GM23338 (cell line): ENCODE measurements around the gene SHLD3. TPM values are rescaled to one million over a fixed set of nuclear protein-coding genes. Genes with fewer than 3 reads are reported as not detected.

ENCODE experiments used
- ATAC-seq: fragments of 200-7000 bp; cut with Tn5 transposase; 3 replicates; pipeline ENCODE4 v1.9.1; 2020
- DNase-seq: peaks from one replicate; pipeline ENCODE4 v3.0.0-alpha.2; 2015; ENCODE audit warnings: low spot score
- H2AFZ ChIP-seq: fragments of 200-600 bp; sonication (generic); 2 replicates; pipeline ENCODE4 v1.8.0; 2016; ENCODE audit warnings: antibody characterized with exemption, mild to moderate bottlenecking, moderate library complexity
- H3F3A ChIP-seq: fragments of 200-600 bp; sonication (generic); replicated peaks from 2 replicates; pipeline ENCODE4 v1.8.0; 2017; ENCODE audit warnings: antibody characterized with exemption, mixed run types, low read depth
- H3K27ac ChIP-seq: fragments of 200-600 bp; sonication (generic); 2 replicates; pipeline ENCODE4 v1.6.1; 2016; ENCODE audit warnings: low read depth
- H3K27me3 ChIP-seq: fragments of 200-600 bp; sonication (generic); 2 replicates; pipeline ENCODE4 v1.8.0; 2016; ENCODE audit warnings: mild to moderate bottlenecking, mixed run types, moderate library complexity; ENCODE audit not compliant: insufficient read depth
- H3K36me3 ChIP-seq: fragments of 200-600 bp; sonication (generic); 2 replicates; pipeline ENCODE4 v1.8.0; 2016; ENCODE audit warnings: mild to moderate bottlenecking; ENCODE audit not compliant: insufficient read depth
- H3K4me1 ChIP-seq: fragments of 200-600 bp; sonication (generic); 2 replicates; pipeline ENCODE4 v1.8.0; 2016; ENCODE audit warnings: mild to moderate bottlenecking, moderate library complexity; ENCODE audit not compliant: insufficient read depth
- H3K4me2 ChIP-seq: fragments of 200-600 bp; sonication (generic); 2 replicates; pipeline ENCODE4 v1.7.1; 2017; ENCODE audit warnings: mixed run types
- H3K4me3 ChIP-seq: fragments of 200-600 bp; sonication (generic); 2 replicates; pipeline ENCODE4 v1.6.1; 2016; ENCODE audit warnings: mixed run types
- H3K79me2 ChIP-seq: fragments of 200-600 bp; sonication (generic); replicated peaks from 2 replicates; pipeline ENCODE4 v1.8.0; 2017; ENCODE audit warnings: mild to moderate bottlenecking; ENCODE audit not compliant: insufficient read depth
- H3K9me2 ChIP-seq: fragments of 200-600 bp; sonication (generic); 2 replicates; pipeline ENCODE4 v1.8.0; 2017; ENCODE audit not compliant: insufficient read depth
- H4K20me1 ChIP-seq: fragments of 200-600 bp; sonication (generic); replicated peaks from 2 replicates; pipeline ENCODE4 v1.8.0; 2017; ENCODE audit warnings: mild to moderate bottlenecking; ENCODE audit not compliant: insufficient read depth
- H3K27ac Mint-ChIP-seq: 2 replicates; pipeline ENCODE4 v1.8.0; 2020; ENCODE audit warnings: inconsistent platforms, mild to moderate bottlenecking, moderate library complexity, mixed read lengths
- H3K27me3 Mint-ChIP-seq: 3 replicates; pipeline ENCODE4 v1.8.0; 2022; ENCODE audit warnings: low read depth, mild to moderate bottlenecking, moderate library complexity, mixed read lengths, inconsistent platforms; ENCODE audit not compliant: insufficient read depth, poor library complexity
- H3K36me3 Mint-ChIP-seq: 3 replicates; pipeline ENCODE4 v1.8.0; 2021; ENCODE audit warnings: low read depth, mild to moderate bottlenecking, inconsistent platforms, moderate library complexity, mixed read lengths
- H3K4me1 Mint-ChIP-seq: 3 replicates; pipeline ENCODE4 v1.8.0; 2020; ENCODE audit warnings: mild to moderate bottlenecking, inconsistent platforms, mixed read lengths
- H3K4me3 Mint-ChIP-seq: 3 replicates; pipeline ENCODE4 v1.8.0; 2021; ENCODE audit warnings: moderate library complexity, mild to moderate bottlenecking, inconsistent platforms, mixed read lengths
- H3K9me3 Mint-ChIP-seq: 3 replicates; pipeline ENCODE4 v1.8.0; 2020; ENCODE audit warnings: moderate library complexity, mild to moderate bottlenecking, inconsistent platforms, mixed read lengths
- CREB1 ChIP-seq: fragments of 250-450 bp; sonication (Bioruptor Pico); IDR thresholded peaks from 2 replicates; pipeline ENCODE4 v1.5.0; 2020; ENCODE audit warnings: low read depth, mild to moderate bottlenecking, moderate library complexity
- CTCF ChIP-seq, 2 experiments: fragments of 200-600 bp in 1 of 2; sonication (generic) in 1 of 2; conservative IDR thresholded peaks; 2 replicates each; pipeline versions ENCODE4 v1.5.1 to v1.6.1; 2016 to 2017; ENCODE audit warnings: antibody characterized with exemption in 2 of 2, low read depth in 2 of 2, mild to moderate bottlenecking in 2 of 2, moderate library complexity in 1 of 2
- ETS1 ChIP-seq: IDR thresholded peaks from 2 replicates; pipeline ENCODE4 v1.6.1; 2016; ENCODE audit warnings: antibody characterized with exemption
- EZH2 ChIP-seq: fragments of 200-600 bp; sonication (generic); IDR thresholded peaks from one replicate; pipeline ENCODE4 v1.8.0; 2017; ENCODE audit warnings: antibody characterized with exemption, mild to moderate bottlenecking, low read depth; ENCODE audit not compliant: unreplicated experiment
- EZH2phosphoT487 ChIP-seq: fragments of 200-600 bp; sonication (generic); IDR thresholded peaks from one replicate; pipeline ENCODE4 v1.8.1; 2018; ENCODE audit warnings: antibody characterized with exemption; ENCODE audit not compliant: unreplicated experiment
- JUNB ChIP-seq: IDR thresholded peaks from one replicate; pipeline ENCODE4 v1.6.1; 2016; ENCODE audit warnings: antibody characterized with exemption; ENCODE audit not compliant: unreplicated experiment
- NANOG ChIP-seq: IDR thresholded peaks from 2 replicates; pipeline ENCODE4 v1.6.1; 2016; ENCODE audit warnings: antibody characterized with exemption, borderline replicate concordance
- POLR2AphosphoS5 ChIP-seq: IDR thresholded peaks from 2 replicates; pipeline ENCODE4 v1.6.1; 2016; ENCODE audit warnings: antibody characterized with exemption, low read depth
- REST ChIP-seq: IDR thresholded peaks from one replicate; pipeline ENCODE4 v1.6.1; 2018; ENCODE audit warnings: antibody characterized with exemption; ENCODE audit not compliant: unreplicated experiment
- STAT1 ChIP-seq: IDR thresholded peaks from one replicate; pipeline ENCODE4 v1.6.1; 2016; ENCODE audit warnings: antibody characterized with exemption; ENCODE audit not compliant: unreplicated experiment
- ZNF114 ChIP-seq: fragments of 250-450 bp; sonication (Bioruptor Pico); IDR thresholded peaks from 2 replicates; pipeline ENCODE4 v1.5.0; 2020; ENCODE audit warnings: mild to moderate bottlenecking, moderate library complexity
- ZNF331 ChIP-seq: fragments of 250-450 bp; sonication (Bioruptor Pico); IDR thresholded peaks from 2 replicates; pipeline ENCODE4 v1.5.0; 2020; ENCODE audit warnings: low read depth, mild to moderate bottlenecking, moderate library complexity
- ZNF462 ChIP-seq: fragments of 250-450 bp; sonication (Bioruptor Pico); IDR thresholded peaks from 2 replicates; pipeline ENCODE4 v1.5.0; 2020; ENCODE audit warnings: mild to moderate bottlenecking, moderate library complexity
- polyA plus RNA-seq: library from polyadenylated mRNA; unstranded; fragments of >200 nt; fragmentation: Nextera tagmentation; extraction: Ambion mirVana; gene quantifications from 2 replicates; pipeline ENCODE4 v1.2.1, GENCODE V29; 2016
- total RNA-seq: library from RNA; depleted of rRNA; stranded (reverse); fragments of >200 nt; shearing (Covaris generic); gene quantifications from 2 replicates; pipeline ENCODE4 v1.2.3, GENCODE V29; 2014

Gene SHLD3
- total and polyA plus RNA-seq, 2 experiments from 2014 or later: 4.2 to 7.0 TPM

GRCh38 chr5:65651144-65651543 is 26.3 kb downstream of the SHLD3 start:
- Mint-ChIP-seq H3K9me3 (no peaks in the 10 kb centered on the region), H3K27me3 (peaks cover 4% of the 10 kb centered on the region), H3K27ac (peak overlapping the region; percentile 74; the same call in 1 of the 2 replicates), H3K36me3 (no peaks in the 10 kb centered on the region), H3K4me1 (peaks cover 11% of the 10 kb centered on the region), H3K4me3 (no peak overlapping the region)
- H2AFZ ChIP-seq: no peak overlapping the region
- H3F3A ChIP-seq: no peaks in the 10 kb centered on the region
- no peaks in the 10 kb centered on the region for H3K27me3 ChIP-seq
- ATAC-seq: no peak
- H4K20me1 ChIP-seq: no peaks in the 10 kb centered on the region
- no peak overlapping the region for H3K27ac ChIP-seq
- H3K4me2 ChIP-seq: no peak overlapping the region
- H3K9me2 ChIP-seq: no peaks in the 10 kb centered on the region
- H3K36me3 ChIP-seq: no peaks in the 10 kb centered on the region; the same call in 1 of the 2 replicates
- peaks cover 15% of the 10 kb centered on the region for H3K4me1 ChIP-seq
- H3K79me2 ChIP-seq: no peaks in the 10 kb centered on the region
- H3K4me3 ChIP-seq: no peak overlapping the region
- no peak for TF ChIP-seq ZNF462 (CRISPR knock-in tag)
- no peak for TF ChIP-seq REST
- TF ChIP-seq JUNB: no peak
- no peak for TF ChIP-seq CREB1 (CRISPR knock-in tag)
- TF ChIP-seq NANOG: no peak
- TF ChIP-seq ZNF114 (CRISPR knock-in tag): no peak
- TF ChIP-seq EZH2: no peak
- TF ChIP-seq ETS1: no peak
- no peak for TF ChIP-seq ZNF331 (CRISPR knock-in tag)
- TF ChIP-seq CTCF (conservative IDR thresholded peaks at IDR 0.05; ENCODE audit: low read depth in 2 of 2): no peak
- TF ChIP-seq POLR2AphosphoS5: no peak
- TF ChIP-seq STAT1: no peak
- TF ChIP-seq EZH2phosphoT487: no peak
- DNase-seq: no peak
